ENCODE results near the gene FRMD4A. TPM values are rescaled to one million over a fixed set of nuclear protein-coding genes. Genes with fewer than 3 reads are reported as not detected.

FRMD4A gene
- total and polyA plus RNA-seq, 2 experiments from 2014 or later: 3.7 to 12.6 TPM

- DNase-seq (ENCODE audit: low read depth in 1 of 2, low spot score in 1 of 2): no peak
- Histone ChIP-seq H3K27ac (no peak overlapping the region), H3K4me3 (no peak overlapping the region), H3K4me1 (ENCODE audit: low read depth) (peaks cover 37% of the 10 kb centered on the region), H3K27me3 (no peaks in the 10 kb centered on the region), H3K9me3 (ENCODE audit: low read depth) (no peaks in the 10 kb centered on the region), H3K36me3 (no peaks in the 10 kb centered on the region)
- TF ChIP-seq CTCF (IDR thresholded peaks at IDR 0.05; ENCODE audit: low read depth, low read length): no peak
Measured at GRCh38 chr10:13969118-13969791, 361.5 kb downstream of the FRMD4A start.

GRCh38 chr10:13961853-13962252 lies 368.9 kb downstream of the FRMD4A start:
- H3K27ac ChIP-seq: no peak overlapping the region

GRCh38 chr10:13961097-13961496 lies 369.6 kb downstream of the FRMD4A start:
- H3K27me3 ChIP-seq: no peaks in the 10 kb centered on the region
- H3K36me3 ChIP-seq: no peaks in the 10 kb centered on the region
- no peak for TF ChIP-seq CTCF (IDR thresholded peaks at IDR 0.05; ENCODE audit: low read depth, low read length)
- peaks cover 6% of the 10 kb centered on the region for H3K4me1 ChIP-seq (ENCODE audit: low read depth)
- DNase-seq (ENCODE audit: low read depth in 1 of 2, low spot score in 1 of 2): peak in 1 of 2 donors; percentile 87
- H3K4me3 ChIP-seq: no peak overlapping the region
- H3K9me3 ChIP-seq (ENCODE audit: low read depth): no peaks in the 10 kb centered on the region
- H3K27ac ChIP-seq: no peak overlapping the region

More at GRCh38 chr10:13961853-13962252, 368.9 kb downstream of the FRMD4A start:
- no peak for DNase-seq (ENCODE audit: low read depth in 1 of 2, low spot score in 1 of 2)
- Histone ChIP-seq H3K9me3 (ENCODE audit: low read depth) (no peaks in the 10 kb centered on the region), H3K4me1 (ENCODE audit: low read depth) (peaks cover 6% of the 10 kb centered on the region), H3K36me3 (no peaks in the 10 kb centered on the region), H3K27me3 (no peaks in the 10 kb centered on the region), H3K4me3 (no peak overlapping the region)
- TF ChIP-seq CTCF (IDR thresholded peaks at IDR 0.05; ENCODE audit: low read depth, low read length): no peak

GRCh38 chr10:13960603-13961002 lies 370.1 kb downstream of the FRMD4A start:
- H3K4me1 ChIP-seq (ENCODE audit: low read depth): peaks cover 6% of the 10 kb centered on the region
- H3K27ac ChIP-seq: no peak overlapping the region
- no peaks in the 10 kb centered on the region for H3K9me3 ChIP-seq (ENCODE audit: low read depth)
- TF ChIP-seq CTCF (IDR thresholded peaks at IDR 0.05; ENCODE audit: low read depth, low read length): no peak
- no peak for DNase-seq (ENCODE audit: low read depth in 1 of 2, low spot score in 1 of 2)
- no peaks in the 10 kb centered on the region for H3K27me3 ChIP-seq
- H3K36me3 ChIP-seq: no peaks in the 10 kb centered on the region
- H3K4me3 ChIP-seq: no peak overlapping the region

- peak in 1 of 2 donors; percentile 75 for DNase-seq (ENCODE audit: low read depth in 1 of 2, low spot score in 1 of 2)
- H3K4me3 ChIP-seq: no peak overlapping the region
- peaks cover 6% of the 10 kb centered on the region for H3K4me1 ChIP-seq (ENCODE audit: low read depth)
- no peaks in the 10 kb centered on the region for H3K36me3 ChIP-seq
- no peak for TF ChIP-seq CTCF (IDR thresholded peaks at IDR 0.05; ENCODE audit: low read depth, low read length)
- H3K9me3 ChIP-seq (ENCODE audit: low read depth): no peaks in the 10 kb centered on the region
- H3K27ac ChIP-seq: peak overlapping the region; percentile 77
- no peaks in the 10 kb centered on the region for H3K27me3 ChIP-seq
Measured at GRCh38 chr10:13959443-13960359, 371.0 kb downstream of the FRMD4A start.
